ENCODE data around the gene ASXL1.

- no peak for TF ChIP-seq EZH2 (IDR thresholded peaks at IDR 0.05)
- TF ChIP-seq POLR2AphosphoS5 (IDR thresholded peaks at IDR 0.05; ENCODE audit: borderline replicate concordance, low read depth, low read length) = no peak
Observed at GRCh38 chr20:32363492-32363891, 5.4 kb downstream of the ASXL1 start.
